ENCODE results near the gene APOBEC3B.

DNA sequence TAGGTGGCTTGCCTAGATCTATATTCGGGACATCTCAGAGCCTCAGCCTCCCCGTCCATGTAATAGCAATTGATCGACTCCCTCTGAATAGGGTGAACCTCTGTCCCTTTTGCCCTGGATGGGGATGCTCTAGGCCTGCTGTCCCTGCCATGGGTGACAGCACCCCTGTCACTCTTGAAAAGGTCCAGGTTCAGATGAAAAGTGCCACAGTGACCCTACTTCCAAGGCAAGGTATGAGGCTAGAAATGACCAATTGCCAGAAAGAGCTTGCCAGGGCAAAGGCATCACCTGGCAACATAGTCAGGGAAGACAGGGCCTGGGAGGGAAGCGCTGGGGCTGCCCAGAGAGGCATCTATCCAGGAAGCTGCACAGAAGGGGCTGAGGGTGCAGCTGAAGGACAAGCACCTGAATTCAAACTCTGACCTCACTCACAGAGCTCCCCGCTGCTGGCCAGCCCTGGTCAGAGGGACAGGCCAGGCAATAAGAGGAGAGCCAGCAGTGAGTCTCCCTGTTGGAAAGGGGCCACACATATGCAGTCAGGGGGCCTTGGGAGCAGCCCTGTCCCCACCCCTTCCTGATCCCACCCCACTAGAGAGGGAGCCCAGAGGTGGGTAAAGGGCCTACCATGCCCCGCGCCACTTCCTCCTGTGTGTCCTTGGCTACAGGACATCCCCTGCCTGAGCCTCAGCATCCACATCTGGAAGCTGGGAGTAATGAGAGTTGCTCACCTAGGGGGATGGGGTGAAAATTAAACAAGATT lies 33.8 kb upstream of the APOBEC3B start:
- TF ChIP-seq, protein P1, sequence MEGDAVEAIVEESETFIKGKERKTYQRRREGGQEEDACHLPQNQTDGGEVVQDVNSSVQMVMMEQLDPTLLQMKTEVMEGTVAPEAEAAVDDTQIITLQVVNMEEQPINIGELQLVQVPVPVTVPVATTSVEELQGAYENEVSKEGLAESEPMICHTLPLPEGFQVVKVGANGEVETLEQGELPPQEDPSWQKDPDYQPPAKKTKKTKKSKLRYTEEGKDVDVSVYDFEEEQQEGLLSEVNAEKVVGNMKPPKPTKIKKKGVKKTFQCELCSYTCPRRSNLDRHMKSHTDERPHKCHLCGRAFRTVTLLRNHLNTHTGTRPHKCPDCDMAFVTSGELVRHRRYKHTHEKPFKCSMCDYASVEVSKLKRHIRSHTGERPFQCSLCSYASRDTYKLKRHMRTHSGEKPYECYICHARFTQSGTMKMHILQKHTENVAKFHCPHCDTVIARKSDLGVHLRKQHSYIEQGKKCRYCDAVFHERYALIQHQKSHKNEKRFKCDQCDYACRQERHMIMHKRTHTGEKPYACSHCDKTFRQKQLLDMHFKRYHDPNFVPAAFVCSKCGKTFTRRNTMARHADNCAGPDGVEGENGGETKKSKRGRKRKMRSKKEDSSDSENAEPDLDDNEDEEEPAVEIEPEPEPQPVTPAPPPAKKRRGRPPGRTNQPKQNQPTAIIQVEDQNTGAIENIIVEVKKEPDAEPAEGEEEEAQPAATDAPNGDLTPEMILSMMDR (IDR thresholded peaks at IDR 0.05) = no peak
- no peak for TF ChIP-seq ZFX (IDR thresholded peaks at IDR 0.05; ENCODE audit: borderline replicate concordance)
